Ureter (tissue), 1 donor: Measurements from ENCODE around the gene UBA3. TPM values are rescaled to one million over a fixed set of nuclear protein-coding genes. Genes with fewer than 3 reads are reported as not detected.
A peak's percentile ranks its signal among the peaks of the same experiment; 100 is the strongest.

Experiments
- DNase-seq: peaks from one replicate; pipeline ENCODE4 v3.0.0-alpha.2; 2020; ENCODE audit warnings: low spot score
- total RNA-seq: library from RNA; stranded (reverse); gene quantifications from one replicate; pipeline ENCODE4 v1.2.4, GENCODE V29; 2023
- donor health status: DM: yes; HTN: yes; CAD: no.

Gene UBA3
- total RNA-seq: 72.4 TPM

- DNase-seq: peak; percentile 93
Measured at GRCh38 chr3:69080233-69080920, at the start of gene UBA3. Gene UBA3, minus strand, starts transcription at chr3:69080365. Its CDS starts 12 bp downstream, at chr3:69080353.

GRCh38 chr3:69129531-69129930, 49.4 kb upstream of the UBA3 start:
- DNase-seq: no peak

- no peak for DNase-seq
Measured at GRCh38 chr3:69128509-69128908, 48.3 kb upstream of the UBA3 start.

- no peak for DNase-seq
Measured at GRCh38 chr3:69126999-69127398, 46.8 kb upstream of the UBA3 start.

GRCh38 chr3:69126216-69126615, 46.1 kb upstream of the UBA3 start:
- DNase-seq: no peak

- DNase-seq: no peak
Measured at GRCh38 chr3:69122403-69122802, 42.2 kb upstream of the UBA3 start, which contains the start of gene LMOD3. Gene LMOD3, minus strand, starts transcription at chr3:69122595. Its CDS starts 209 bp downstream, at chr3:69122386.

- DNase-seq: no peak
Measured at GRCh38 chr3:69121950-69122349, 41.8 kb upstream of the UBA3 start.

- no peak for DNase-seq
Measured at GRCh38 chr3:69121513-69121912, 41.3 kb upstream of the UBA3 start.

GRCh38 chr3:69120879-69121464, 40.8 kb upstream of the UBA3 start:
- DNase-seq: peak; percentile 83

- no peak for DNase-seq
Measured at GRCh38 chr3:69119681-69120080, 39.5 kb upstream of the UBA3 start.

GRCh38 chr3:69119138-69119537, 39.0 kb upstream of the UBA3 start:
- no peak for DNase-seq

- DNase-seq: no peak
Measured at GRCh38 chr3:69118555-69118954, 38.4 kb upstream of the UBA3 start.

- DNase-seq: no peak
Measured at GRCh38 chr3:69116897-69117296, 36.7 kb upstream of the UBA3 start.

- DNase-seq: no peak
Measured at GRCh38 chr3:69116162-69116561, 36.0 kb upstream of the UBA3 start.

GRCh38 chr3:69115731-69116130, 35.6 kb upstream of the UBA3 start:
- DNase-seq: no peak

GRCh38 chr3:69113536-69113935, 33.4 kb upstream of the UBA3 start:
- no peak for DNase-seq

- no peak for DNase-seq
Measured at GRCh38 chr3:69110941-69111546, 30.9 kb upstream of the UBA3 start.

- DNase-seq: no peak
Measured at GRCh38 chr3:69108811-69109210, 28.6 kb upstream of the UBA3 start.

- no peak for DNase-seq
Measured at GRCh38 chr3:69107841-69108240, 27.7 kb upstream of the UBA3 start.

- no peak for DNase-seq
Measured at GRCh38 chr3:69105320-69105719, 25.2 kb upstream of the UBA3 start.

- DNase-seq: no peak
Measured at GRCh38 chr3:69104586-69104985, 24.4 kb upstream of the UBA3 start.

- DNase-seq: no peak
Measured at GRCh38 chr3:69103123-69103522, 23.0 kb upstream of the UBA3 start.

- no peak for DNase-seq
Measured at GRCh38 chr3:69102384-69102783, 22.2 kb upstream of the UBA3 start.
